PC-9 (cell line): ENCODE data around the gene TMEM30A.

ENCODE experiments used
- EZH2 ChIP-seq: fragments of 200-600 bp; sonication (generic); IDR thresholded peaks from 2 replicates; pipeline ENCODE4 v1.8.0; 2017; ENCODE audit warnings: antibody characterized with exemption, low read depth
- TF ChIP-seq, protein P1 (sequence below): fragments of 200-600 bp; sonication (generic); conservative IDR thresholded peaks from 2 replicates; pipeline ENCODE4 v1.6.1; 2017; ENCODE audit warnings: mixed run types, antibody characterized with exemption, mild to moderate bottlenecking, moderate library complexity

- TF ChIP-seq EZH2, result no peak
- TF ChIP-seq, protein P1, sequence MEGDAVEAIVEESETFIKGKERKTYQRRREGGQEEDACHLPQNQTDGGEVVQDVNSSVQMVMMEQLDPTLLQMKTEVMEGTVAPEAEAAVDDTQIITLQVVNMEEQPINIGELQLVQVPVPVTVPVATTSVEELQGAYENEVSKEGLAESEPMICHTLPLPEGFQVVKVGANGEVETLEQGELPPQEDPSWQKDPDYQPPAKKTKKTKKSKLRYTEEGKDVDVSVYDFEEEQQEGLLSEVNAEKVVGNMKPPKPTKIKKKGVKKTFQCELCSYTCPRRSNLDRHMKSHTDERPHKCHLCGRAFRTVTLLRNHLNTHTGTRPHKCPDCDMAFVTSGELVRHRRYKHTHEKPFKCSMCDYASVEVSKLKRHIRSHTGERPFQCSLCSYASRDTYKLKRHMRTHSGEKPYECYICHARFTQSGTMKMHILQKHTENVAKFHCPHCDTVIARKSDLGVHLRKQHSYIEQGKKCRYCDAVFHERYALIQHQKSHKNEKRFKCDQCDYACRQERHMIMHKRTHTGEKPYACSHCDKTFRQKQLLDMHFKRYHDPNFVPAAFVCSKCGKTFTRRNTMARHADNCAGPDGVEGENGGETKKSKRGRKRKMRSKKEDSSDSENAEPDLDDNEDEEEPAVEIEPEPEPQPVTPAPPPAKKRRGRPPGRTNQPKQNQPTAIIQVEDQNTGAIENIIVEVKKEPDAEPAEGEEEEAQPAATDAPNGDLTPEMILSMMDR, result no peak
Measured at GRCh38 chr6:75287424-75287823, 2.8 kb upstream of the TMEM30A start.
